T47D (cell line): ENCODE measurements around the gene CEP162.
"Not testable (repeated sequence)": the region's sequence is repeated elsewhere in the genome, so short reads cannot be mapped to it uniquely, and the experiment has no call there.

ENCODE experiments used
- DNase-seq, 2 experiments: peaks; one replicate each; pipeline versions ENCODE4 v3.0.0 to v3.0.0-alpha.2; 2011 to 2012; ENCODE audit warnings: low read depth in 1 of 2, low spot score in 1 of 2
- JUND ChIP-seq: IDR thresholded peaks from 2 replicates; pipeline ENCODE4 v1.6.1; 2012; ENCODE audit warnings: low read depth
- in situ Hi-C: cut with HindIII; loops from 2 replicates; pipeline ENCODE4 v1.10.0; 2016; ENCODE audit warnings: low sequenced_read_pairs, low pct_unique_long_range_greater_than_20kb

The CEP162 gene

GRCh38 chr6:84255641-84256040, 28.2 kb upstream of the CEP162 start:
- no peak for TF ChIP-seq JUND
- no peak for DNase-seq
- in situ Hi-C loops: no loop called here

GRCh38 chr6:84253380-84253779, 25.9 kb upstream of the CEP162 start:
- DNase-seq: no peak
- no peak for TF ChIP-seq JUND
- in situ Hi-C loops: no loop called here

DNA sequence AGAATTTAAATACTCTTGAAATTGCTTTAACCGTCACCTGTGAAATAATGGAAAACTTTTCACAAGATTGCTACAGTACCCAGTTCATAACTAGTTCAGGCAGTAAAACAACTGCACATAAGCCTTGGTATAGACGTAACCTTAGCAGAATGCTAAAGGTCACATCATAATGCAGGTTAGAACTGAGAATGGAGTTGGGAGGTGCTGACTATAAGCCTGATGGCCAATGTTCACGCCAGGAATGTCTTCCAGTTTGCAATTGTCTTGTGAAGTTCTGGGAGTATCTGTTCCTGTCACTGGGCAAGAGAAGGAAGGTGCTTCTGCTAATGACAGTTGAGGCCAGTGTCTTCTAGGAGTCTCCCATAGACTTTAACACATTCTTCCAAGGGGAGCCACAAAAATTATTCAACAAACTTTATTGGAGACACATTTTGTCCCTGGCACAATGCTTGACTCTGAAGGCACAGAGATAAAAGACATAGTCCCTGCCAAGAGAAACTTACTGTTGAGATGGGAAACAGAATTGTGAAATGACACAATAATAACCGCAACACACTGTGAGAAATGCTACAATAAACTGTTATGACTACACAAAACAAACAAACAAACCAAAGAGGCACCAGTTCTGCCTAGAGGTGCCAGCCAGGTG, 24.6 kb upstream of the CEP162 start:
- in situ Hi-C loops: no loop called here
- TF ChIP-seq JUND: no peak
- DNase-seq: no peak

GRCh38 chr6:84249724-84250123, 22.3 kb upstream of the CEP162 start:
- DNase-seq: no peak
- in situ Hi-C loops: no loop called here
- no peak for TF ChIP-seq JUND

- DNase-seq, in situ Hi-C loops: not testable (repeated sequence)
These were observed 17.1 kb upstream of the CEP162 start for GRCh38 chr6:84244416-84245081.

DNA sequence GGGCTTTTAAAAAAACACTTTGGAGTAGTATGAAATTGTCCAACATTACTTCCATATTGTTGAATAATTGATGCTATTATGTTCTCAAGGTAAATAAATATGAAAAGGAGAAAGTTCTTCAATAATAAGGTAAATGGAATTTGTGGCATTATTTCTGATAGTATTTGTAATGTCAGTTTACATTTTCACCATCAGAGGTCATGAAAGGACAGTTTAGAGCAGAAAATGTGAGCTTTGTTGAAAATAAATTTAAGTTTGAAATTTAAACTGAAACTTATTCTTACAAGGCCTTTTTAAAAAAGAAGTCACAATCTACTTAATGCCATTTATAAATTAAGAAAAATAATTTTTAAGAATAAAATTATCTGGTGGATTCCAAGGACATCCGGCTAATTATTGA, 15.8 kb upstream of the CEP162 start:
- no peak for DNase-seq
- in situ Hi-C loops: no loop called here
- no peak for TF ChIP-seq JUND

GRCh38 chr6:84242265-84242664, 14.8 kb upstream of the CEP162 start:
- DNase-seq: no peak
- no peak for TF ChIP-seq JUND
- in situ Hi-C loops: no loop called here

- DNase-seq: no peak
- no peak for TF ChIP-seq JUND
- in situ Hi-C loops: no loop called here
These were observed 728 bp upstream of the CEP162 start for GRCh38 chr6:84228198-84228543.

GRCh38 chr6:84227044-84227433, 404 bp downstream of the CEP162 start:
- in situ Hi-C loops: no loop called here
- no peak for DNase-seq
- TF ChIP-seq JUND: no peak

- no peak for TF ChIP-seq JUND
- no peak for DNase-seq
- in situ Hi-C loops: no loop called here
These were observed 3.2 kb downstream of the CEP162 start for GRCh38 chr6:84224251-84224650.

- not testable (repeated sequence) for DNase-seq
These were observed 3.8 kb downstream of the CEP162 start for GRCh38 chr6:84223608-84224007.

GRCh38 chr6:84222426-84222825, 5.0 kb downstream of the CEP162 start:
- no peak for TF ChIP-seq JUND
- no peak for DNase-seq
- in situ Hi-C loops: no loop called here

More at GRCh38 chr6:84223608-84224007, 3.8 kb downstream of the CEP162 start:
- in situ Hi-C loops: not testable (repeated sequence)

GRCh38 chr6:84220809-84221409, 6.5 kb downstream of the CEP162 start:
- peak in 1 of 2 experiments; percentile 28 for DNase-seq
- in situ Hi-C loops: no loop called here
- TF ChIP-seq JUND: no peak
